ENCODE data around the gene INS. TPM values are rescaled to one million over a fixed set of nuclear protein-coding genes. Genes with fewer than 3 reads are reported as not detected.

Gene INS
- polyA plus RNA-seq, 1 donor from 2014 or later: not detected

- H3K4me3 Mint-ChIP-seq: no peak overlapping the region
- peaks cover 12% of the 10 kb centered on the region for H3K27me3 Mint-ChIP-seq
- H3K27ac Mint-ChIP-seq: no peak overlapping the region
- H3K36me3 Mint-ChIP-seq: peaks cover 1% of the 10 kb centered on the region
- no peaks in the 10 kb centered on the region for H3K9me3 Mint-ChIP-seq
- H3K4me1 Mint-ChIP-seq: peaks cover 0 to 2% (median 0%) of the 10 kb centered on the region in 3 donors
Measured at GRCh38 chr11:2122907-2123627, 37.9 kb downstream of the INS start.

- Mint-ChIP-seq H3K9me3 (peaks cover 0 to 2% (median 0%) of the 10 kb centered on the region in 3 donors), H3K27ac (no peak overlapping the region), H3K27me3 (peaks cover 12% of the 10 kb centered on the region), H3K4me3 (no peak overlapping the region), H3K36me3 (peaks cover 3% of the 10 kb centered on the region), H3K4me1 (peaks cover 0 to 2% (median 0%) of the 10 kb centered on the region in 3 donors)
Measured at GRCh38 chr11:2122222-2122906, 38.6 kb downstream of the INS start.

GRCh38 chr11:2121227-2122130, 39.5 kb downstream of the INS start:
- Mint-ChIP-seq H3K4me1 (no peaks in the 10 kb centered on the region), H3K27ac (no peak overlapping the region), H3K27me3 (peaks cover 13% of the 10 kb centered on the region), H3K4me3 (no peak overlapping the region), H3K36me3 (peaks cover 3% of the 10 kb centered on the region), H3K9me3 (peaks cover 0 to 2% (median under 1%) of the 10 kb centered on the region in 3 donors)

GRCh38 chr11:2120359-2121100, 40.5 kb downstream of the INS start:
- Mint-ChIP-seq H3K4me3 (no peak overlapping the region), H3K27ac (no peak overlapping the region), H3K4me1 (no peaks in the 10 kb centered on the region), H3K9me3 (peaks cover 0 to 2% (median 2%) of the 10 kb centered on the region in 3 donors), H3K27me3 (peaks cover 14% of the 10 kb centered on the region), H3K36me3 (peaks cover 3% of the 10 kb centered on the region)

- Mint-ChIP-seq H3K4me3 (no peak overlapping the region), H3K27ac (no peak overlapping the region), H3K36me3 (peaks cover 3% of the 10 kb centered on the region), H3K27me3 (peaks cover 16% of the 10 kb centered on the region), H3K9me3 (peaks cover 0 to 2% (median 2%) of the 10 kb centered on the region in 3 donors), H3K4me1 (no peaks in the 10 kb centered on the region)
Measured at GRCh38 chr11:2118677-2119076, 42.3 kb downstream of the INS start.

GRCh38 chr11:2116680-2117079, 44.3 kb downstream of the INS start:
- H3K27me3 Mint-ChIP-seq: peaks cover 17% of the 10 kb centered on the region
- no peaks in the 10 kb centered on the region for H3K4me1 Mint-ChIP-seq
- H3K4me3 Mint-ChIP-seq: no peak overlapping the region

GRCh38 chr11:2115308-2115707, 45.7 kb downstream of the INS start:
- Mint-ChIP-seq H3K4me1 (no peaks in the 10 kb centered on the region), H3K27me3 (peaks cover 14% of the 10 kb centered on the region), H3K9me3 (peaks cover 0 to 2% (median 2%) of the 10 kb centered on the region in 3 donors), H3K4me3 (no peak overlapping the region), H3K36me3 (peaks cover 1% of the 10 kb centered on the region), H3K27ac (no peak overlapping the region)

More at GRCh38 chr11:2116680-2117079, 44.3 kb downstream of the INS start:
- H3K36me3 Mint-ChIP-seq: peaks cover 1% of the 10 kb centered on the region
- peaks cover 0 to 2% (median 2%) of the 10 kb centered on the region in 3 donors for H3K9me3 Mint-ChIP-seq
- no peak overlapping the region for H3K27ac Mint-ChIP-seq

GRCh38 chr11:2114430-2115241, 46.4 kb downstream of the INS start:
- H3K4me3 Mint-ChIP-seq: no peak overlapping the region
- peaks cover 0 to 2% (median 2%) of the 10 kb centered on the region in 3 donors for H3K9me3 Mint-ChIP-seq
- H3K27me3 Mint-ChIP-seq: peaks cover 12% of the 10 kb centered on the region
- H3K4me1 Mint-ChIP-seq: no peaks in the 10 kb centered on the region
- H3K27ac Mint-ChIP-seq: no peak overlapping the region
- H3K36me3 Mint-ChIP-seq: peaks cover 1% of the 10 kb centered on the region

GRCh38 chr11:2113776-2114175, 47.2 kb downstream of the INS start:
- Mint-ChIP-seq H3K4me1 (no peaks in the 10 kb centered on the region), H3K27me3 (peaks cover 9% of the 10 kb centered on the region), H3K36me3 (peaks cover 1% of the 10 kb centered on the region), H3K9me3 (peaks cover 0 to 2% (median 2%) of the 10 kb centered on the region in 3 donors), H3K27ac (no peak overlapping the region), H3K4me3 (no peak overlapping the region)

GRCh38 chr11:2110521-2110920, 50.5 kb downstream of the INS start:
- Mint-ChIP-seq H3K9me3 (no peaks in the 10 kb centered on the region), H3K4me3 (no peak overlapping the region), H3K27ac (no peak overlapping the region), H3K36me3 (no peaks in the 10 kb centered on the region), H3K4me1 (no peaks in the 10 kb centered on the region), H3K27me3 (peaks cover 10% of the 10 kb centered on the region)

Other genes starting within 250 kb of the INS start
- gene TNNT3, start 241.5 kb downstream of the INS start, polyA plus RNA-seq: 0.23 TPM
- 36.2 TPM for gene MRPL23, start 213.9 kb downstream of the INS start, polyA plus RNA-seq
- gene H19, start 163.4 kb downstream of the INS start, polyA plus RNA-seq: not detected
- gene IGF2, start 21.8 kb downstream of the INS start, polyA plus RNA-seq: not detected
- gene TH, start 10.6 kb upstream of the INS start, polyA plus RNA-seq: not detected
- gene ASCL2, start 109.4 kb upstream of the INS start, polyA plus RNA-seq: 5.0 TPM
- gene C11orf21, start 140.7 kb upstream of the INS start, polyA plus RNA-seq: 6.2 TPM
- gene TSPAN32, start 140.8 kb upstream of the INS start, polyA plus RNA-seq: 7.1 TPM
- gene CD81, start 216.1 kb upstream of the INS start, polyA plus RNA-seq: 195 TPM
- gene TSSC4, start 239.5 kb upstream of the INS start, polyA plus RNA-seq: 86.8 TPM

All from IgD-negative memory B cell (primary cell).